Measurements from ENCODE around the gene STXBP6.
"Not testable (repeated sequence)": the region's sequence is repeated elsewhere in the genome, so short reads cannot be mapped to it uniquely, and the experiment has no call there.

STXBP6 gene

DNA sequence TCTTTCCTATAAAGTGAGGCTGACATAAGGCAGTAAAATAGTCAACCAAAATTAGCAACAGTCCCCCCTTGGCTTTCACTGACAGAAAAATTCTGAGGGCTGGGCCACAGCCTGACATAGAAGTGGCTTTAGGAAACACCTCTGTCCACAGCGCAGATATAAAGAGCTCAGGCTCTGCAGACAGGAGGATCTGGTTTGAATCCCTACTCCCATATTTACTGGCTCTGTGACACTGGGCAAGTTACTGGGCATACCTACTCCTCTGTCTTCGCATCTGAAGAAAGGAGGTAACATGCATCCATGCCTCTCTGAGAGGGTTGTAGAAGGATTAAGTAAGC, 95.3 kb downstream of the STXBP6 start:
- no peak for DNase-seq (ENCODE audit: low spot score)

DNA sequence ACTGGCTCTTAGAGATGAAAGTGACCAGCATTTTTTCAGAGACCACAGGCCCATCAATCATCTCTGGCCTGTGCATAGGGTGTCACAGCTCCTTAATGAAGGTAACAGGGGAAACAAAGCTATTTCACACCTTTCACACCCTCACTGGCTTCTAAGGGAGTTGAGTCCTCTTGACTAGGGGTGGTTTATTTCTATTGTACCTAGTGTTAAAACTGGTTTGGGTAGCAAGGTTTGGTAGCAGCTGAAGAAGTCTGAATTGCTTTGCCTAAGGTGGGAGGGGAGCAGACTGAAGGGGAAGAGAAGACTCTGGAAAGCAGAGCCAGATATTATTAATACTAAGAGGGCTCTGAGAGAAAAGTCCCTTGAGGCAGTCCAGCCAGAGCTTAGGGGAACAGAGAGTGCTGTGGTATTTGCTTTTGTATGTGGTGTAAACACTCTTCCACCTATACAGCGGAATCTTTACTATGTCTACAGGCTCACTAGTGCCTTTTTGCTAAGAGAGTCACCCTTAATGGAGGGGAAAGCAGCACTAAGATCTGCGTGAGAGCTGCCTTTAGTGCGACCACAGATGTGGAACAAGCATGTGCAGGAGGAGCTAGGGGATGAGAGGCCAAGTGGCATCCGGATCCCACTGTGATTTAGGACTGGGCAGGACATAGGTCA, 95.8 kb downstream of the STXBP6 start:
- no peak for DNase-seq (ENCODE audit: low spot score)

DNA sequence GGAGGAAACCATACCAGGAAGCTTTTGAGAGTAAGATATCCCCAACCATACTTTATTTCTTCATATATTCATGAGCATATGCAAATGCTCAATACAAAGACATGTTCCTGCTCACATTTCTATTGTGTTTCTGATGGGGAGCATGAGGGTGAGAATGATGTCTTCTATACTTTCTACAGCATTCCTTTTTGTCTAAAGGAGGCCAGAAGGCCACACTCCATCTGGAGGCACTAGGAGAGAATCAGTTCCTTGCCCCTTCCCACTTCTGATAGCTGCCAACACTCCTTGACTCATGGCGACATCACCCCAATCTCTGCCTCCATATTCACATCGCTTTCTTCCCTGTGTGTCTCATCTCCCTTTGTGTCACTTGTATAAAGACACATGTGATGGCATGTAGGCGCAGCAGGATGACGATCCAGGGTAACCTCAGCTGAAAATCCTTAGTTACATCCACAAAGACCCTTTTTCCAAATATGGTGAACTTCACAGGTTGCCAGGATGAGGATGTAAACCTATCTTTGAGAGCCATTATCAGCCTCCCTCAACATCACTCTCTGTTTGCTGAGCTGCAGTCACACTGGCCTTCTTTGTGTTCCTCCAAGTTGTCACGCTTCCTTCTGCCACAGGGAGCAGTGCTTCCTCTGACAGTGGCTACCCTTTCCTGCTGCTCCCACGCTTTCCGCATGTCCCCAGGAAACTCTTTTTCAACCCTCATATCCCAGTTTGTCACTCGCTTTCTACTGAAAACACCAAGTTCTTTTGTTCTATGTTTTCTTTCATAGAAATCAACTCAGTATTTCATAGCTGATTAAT, 96.9 kb downstream of the STXBP6 start:
- no peak for DNase-seq (ENCODE audit: low spot score)

DNA sequence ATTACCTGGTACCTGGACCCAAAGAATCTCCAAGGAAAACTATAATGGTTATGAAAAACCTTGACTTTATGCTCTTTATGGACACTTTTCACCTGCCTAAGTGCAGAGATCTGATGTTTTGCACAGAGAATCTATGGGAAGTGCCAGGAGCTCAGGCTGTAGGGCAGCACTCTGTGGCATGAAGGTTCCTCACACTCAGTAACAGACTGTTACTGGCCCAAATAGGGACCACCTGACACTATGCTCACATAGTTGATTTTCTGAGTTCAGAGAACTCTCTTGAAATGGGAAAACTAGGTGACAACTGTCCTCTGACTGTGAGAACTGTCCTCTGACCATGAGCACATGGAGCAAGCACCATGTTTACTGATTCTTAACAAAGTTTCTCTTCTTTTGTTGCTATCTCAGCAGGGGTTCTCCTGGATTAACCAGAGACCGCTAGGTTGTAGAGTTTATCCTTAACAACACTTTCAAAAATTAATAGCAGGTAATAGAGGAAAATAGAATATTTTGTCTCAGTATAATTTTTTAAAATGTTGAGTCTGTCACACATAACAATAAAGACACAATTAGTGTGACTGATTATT, 101.6 kb downstream of the STXBP6 start:
- DNase-seq (ENCODE audit: low spot score), result no peak

DNA sequence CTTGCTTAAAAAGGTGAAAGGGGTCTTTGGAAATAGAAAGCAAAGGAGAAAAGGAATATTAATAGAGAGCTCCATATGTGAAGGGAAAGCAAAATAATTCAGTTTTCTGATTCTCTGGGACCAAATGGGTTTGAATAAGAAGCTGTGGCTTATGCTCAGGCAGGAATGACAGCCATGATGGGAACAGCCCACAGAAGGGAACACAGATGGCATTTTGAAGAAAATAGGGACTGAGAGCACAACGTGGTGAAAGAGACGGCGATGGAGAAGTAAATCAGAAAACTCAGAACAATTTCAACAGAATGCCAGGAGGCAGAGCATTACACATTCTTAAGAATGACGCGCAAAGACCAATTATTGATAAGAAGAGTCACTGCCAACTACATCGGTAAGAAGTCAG, 102.8 kb downstream of the STXBP6 start:
- DNase-seq (ENCODE audit: low spot score), result no peak

DNA sequence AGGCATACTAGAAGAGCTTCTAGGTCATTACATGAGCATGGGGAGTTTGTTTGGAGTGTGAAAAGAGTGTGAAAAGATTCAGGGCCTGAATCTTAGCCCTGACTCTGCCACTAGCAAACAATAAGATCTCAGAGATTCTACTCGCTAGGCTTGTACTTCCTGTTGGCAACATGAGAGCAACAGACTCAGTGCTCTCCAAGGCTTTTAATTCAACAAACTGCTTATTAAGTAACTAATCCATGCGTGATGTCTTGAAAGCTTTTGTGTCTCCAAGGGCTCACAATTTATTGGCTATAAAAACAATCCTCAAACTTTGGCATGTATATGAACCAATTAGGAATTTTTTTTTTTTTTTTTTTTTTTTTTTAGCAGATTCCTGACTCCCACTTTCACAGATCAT, 105.1 kb downstream of the STXBP6 start:
- DNase-seq (ENCODE audit: low spot score), result no peak

DNA sequence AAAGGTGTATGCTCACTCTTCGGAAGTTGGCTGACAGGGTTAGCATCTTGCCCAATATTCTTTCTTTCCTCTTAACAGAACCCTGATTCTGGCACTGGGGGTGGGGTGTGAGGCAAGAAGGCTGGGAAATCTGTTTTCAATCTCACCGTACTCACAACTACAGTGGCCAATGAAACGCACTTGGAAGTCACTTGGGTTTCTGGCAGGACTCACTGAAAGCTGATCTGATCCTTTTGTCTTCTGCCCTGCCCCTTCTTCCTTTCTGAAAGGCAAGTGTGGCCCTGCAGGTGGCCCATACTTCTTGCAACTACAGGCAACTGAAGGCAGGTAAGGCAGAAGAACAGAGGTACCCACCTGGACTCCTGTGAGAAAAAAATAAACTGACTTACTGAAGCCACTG, 106.9 kb downstream of the STXBP6 start:
- DNase-seq (ENCODE audit: low spot score), result peak; percentile 65

DNA sequence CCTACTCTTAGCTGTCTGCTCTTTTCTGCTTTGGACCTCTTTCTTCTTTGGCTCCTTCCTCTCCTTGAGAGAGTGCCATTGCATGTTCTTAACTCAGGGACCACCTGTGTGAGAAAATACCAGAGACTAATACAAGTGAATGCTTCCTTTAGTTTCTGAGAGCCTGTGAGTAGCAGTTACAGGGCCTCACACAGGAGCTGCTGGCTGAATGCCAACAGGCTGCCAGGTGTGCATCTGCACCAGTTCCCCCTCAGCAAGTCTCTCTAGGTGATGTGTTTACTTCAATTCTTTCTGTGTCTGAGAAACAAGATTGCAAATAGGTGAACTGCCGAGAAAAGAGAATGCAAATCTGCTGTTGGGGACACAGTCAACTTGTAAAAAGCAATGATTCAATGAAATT, 108.2 kb downstream of the STXBP6 start:
- DNase-seq (ENCODE audit: low spot score), result no peak

DNA sequence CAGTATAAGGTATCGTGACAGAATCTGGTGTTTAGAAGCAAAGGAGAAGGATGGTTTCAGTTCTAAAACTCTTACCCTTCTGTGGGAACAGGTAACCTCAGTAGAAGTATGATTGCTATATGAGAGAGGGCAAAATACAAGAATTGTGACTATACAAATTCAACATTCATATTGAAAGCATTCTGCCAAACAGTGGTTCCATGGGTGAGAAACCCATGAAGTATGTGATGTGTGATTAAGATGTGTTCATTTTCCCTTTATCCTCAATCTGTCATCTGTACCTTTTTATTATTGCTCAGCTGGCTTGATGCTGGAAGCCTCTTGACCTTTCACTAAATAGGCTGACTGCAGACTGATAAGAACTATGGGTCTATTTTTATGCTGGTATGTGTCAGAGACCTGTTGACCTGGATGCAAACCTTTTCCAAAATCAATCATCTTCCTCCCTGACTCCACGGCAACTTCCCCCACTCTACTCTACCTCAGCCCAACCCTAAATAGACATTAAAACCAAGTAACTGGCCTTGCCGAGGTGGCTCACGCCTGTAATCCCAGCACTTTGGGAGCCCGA, 109.6 kb downstream of the STXBP6 start:
- no peak for DNase-seq (ENCODE audit: low spot score)

DNA sequence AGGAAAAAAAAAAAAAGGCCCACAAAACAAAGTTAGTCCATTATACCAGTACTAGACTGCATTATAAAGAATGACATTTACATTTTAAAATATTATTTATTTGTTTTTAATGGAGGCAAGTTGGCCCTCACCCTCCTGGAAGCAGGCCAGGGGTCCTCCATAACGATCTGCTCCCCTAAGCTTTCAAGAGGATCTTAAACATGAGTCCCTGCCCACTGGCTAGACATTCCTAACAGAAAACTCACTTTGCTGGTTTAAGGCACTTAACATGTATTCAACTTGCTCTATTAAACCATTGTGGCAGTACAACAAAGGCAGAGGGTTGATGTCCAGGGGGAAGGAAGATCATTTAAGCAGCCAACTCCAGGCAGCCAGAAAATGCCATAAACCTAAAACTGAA, 111.4 kb downstream of the STXBP6 start:
- no peak for DNase-seq (ENCODE audit: low spot score)

DNA sequence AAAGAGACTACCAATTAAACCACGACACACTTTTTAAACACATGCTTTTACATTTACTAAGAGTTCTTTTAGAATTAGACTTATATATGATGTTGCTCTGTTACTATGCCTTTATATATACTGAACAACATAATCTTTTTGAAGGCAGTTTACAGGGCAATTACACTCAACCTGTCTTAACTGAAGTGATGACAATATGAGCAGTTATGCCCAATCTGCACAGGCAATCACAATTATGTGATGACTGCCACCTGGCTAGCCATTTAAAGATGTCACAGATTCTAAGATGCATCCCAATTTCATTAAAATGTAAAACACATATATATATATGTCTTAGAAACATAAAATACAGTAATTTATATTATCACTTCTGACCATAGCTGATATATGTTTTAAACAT, 112.6 kb downstream of the STXBP6 start:
- no peak for DNase-seq (ENCODE audit: low spot score)

DNA sequence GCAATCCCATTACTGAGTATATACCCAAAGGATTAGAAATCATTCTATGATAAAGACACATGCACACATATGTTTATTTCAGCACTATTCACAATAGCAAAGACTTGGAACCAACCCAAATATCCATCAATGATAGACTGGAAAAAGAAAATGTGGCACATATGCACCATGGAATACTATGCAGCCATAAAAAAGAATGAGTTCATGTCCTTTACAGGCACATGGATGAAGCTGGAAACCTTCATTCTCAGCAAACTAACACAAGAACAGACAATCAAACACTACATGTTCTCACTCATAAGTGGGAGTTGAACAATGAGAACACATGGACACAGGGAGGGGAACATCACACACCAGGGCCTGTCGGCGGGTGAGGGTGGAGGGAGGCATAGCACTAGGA, 113.2 kb downstream of the STXBP6 start:
- DNase-seq (ENCODE audit: low spot score), result not testable (repeated sequence)

DNA sequence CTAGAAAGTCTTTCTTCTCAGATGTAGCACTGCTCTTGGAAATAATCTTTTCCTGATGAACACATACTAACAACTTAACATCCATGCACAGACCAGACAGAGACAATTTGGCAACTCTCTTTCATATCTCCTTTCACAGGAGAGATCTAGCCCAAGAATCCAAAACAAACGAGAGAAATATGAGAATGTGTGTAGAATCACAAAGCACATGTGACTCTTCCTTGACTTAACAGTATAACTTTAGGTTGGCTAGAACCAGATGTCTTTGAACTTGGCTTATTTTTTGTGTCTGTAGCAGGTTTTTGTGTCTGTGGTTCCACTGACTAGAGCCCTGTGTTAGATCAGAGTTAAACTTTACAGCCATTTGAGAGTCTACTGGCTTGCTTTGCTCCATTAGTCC, 114.2 kb downstream of the STXBP6 start:
- peak; percentile 11 for DNase-seq (ENCODE audit: low spot score)

DNA sequence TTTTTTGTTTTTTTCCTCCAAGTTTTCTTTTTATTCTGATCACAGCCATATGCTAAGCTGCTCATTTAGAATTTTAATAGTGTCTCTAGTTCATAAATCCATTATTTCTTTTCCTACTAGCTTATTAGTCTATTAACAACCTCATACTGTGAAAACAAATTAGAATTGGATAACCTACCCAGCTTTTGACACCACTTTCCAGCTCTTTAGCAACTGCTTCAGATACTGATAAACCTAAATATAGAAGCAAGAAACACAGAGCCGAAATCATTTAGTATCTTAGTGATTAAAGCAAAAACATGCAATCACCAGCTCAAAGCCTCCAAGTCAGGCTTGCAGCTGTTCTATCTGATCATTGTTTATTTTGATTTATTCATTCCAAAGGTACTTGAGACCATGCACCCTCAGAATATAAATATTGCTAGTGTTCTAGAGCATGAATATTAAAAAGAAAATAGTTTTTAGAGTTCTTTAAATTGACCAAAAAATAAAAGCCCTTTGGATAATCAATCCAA, 121.5 kb downstream of the STXBP6 start:
- DNase-seq (ENCODE audit: low spot score), result no peak

DNA sequence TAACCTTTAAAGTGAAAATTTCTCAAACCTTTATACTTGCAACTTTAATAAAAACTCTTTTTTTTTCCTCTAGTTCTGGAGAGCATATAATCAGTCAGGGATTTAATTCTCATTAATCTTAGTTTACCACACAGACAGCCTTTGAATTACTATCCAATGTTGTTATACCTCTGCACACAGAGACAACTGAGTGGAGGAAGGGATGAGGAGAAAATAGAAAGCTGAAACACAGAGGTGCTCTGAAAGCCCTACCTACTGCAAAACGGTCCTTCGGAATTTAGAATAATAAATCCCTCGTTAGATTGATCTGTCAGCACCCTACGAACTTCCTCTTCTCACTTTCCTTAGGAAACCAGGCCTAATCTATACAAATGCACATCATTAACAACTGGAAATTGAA, 122.1 kb downstream of the STXBP6 start:
- DNase-seq (ENCODE audit: low spot score), result no peak

DNA sequence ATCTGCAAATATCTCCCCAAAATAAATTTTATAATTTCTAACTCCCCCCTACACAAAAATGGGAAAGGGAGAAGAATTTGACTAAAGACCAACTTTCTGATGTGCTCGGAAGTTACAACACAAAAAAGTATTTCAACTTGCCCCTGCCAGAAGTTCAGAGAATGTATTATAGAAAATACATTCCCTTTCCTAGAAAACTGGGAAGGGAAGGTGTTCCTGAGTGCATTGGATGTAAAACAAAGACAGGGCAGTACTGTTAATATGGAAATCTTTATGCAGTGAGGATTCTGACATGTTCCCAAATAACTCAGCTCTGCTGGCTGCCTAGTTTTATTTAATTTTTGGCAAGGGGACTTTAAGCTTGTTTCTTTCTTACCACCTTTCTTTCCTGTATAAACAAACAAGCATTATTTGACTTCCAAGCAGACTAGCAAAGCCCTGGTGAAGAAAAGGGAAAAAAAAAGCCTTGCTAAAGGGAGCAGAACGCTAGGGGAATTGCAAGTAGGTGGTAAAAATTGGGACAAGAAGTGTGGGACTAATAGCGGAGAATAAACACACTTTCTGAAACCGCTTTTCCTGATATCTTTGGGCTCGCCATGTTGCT, 124.1 kb downstream of the STXBP6 start:
- no peak for DNase-seq (ENCODE audit: low spot score)

DNA sequence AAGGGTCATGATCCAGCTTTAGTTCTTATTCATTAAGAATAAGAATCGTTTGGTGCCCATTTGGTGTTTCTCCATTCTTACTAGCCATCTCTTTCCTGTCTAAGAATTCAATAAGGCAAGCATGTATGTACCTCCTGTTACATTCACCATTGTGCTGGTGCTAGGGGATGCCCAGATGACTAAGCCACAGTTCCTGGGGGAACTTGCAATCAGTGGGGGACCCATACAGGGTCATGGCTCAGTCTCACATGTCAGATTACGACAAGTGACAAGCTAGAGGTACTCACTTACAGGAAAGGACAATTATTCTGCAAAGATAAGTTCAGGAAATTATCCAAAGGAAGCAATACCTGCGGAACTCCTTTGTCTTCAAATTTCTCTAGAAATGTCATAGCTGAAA, 125.4 kb downstream of the STXBP6 start:
- DNase-seq (ENCODE audit: low spot score), result no peak

DNA sequence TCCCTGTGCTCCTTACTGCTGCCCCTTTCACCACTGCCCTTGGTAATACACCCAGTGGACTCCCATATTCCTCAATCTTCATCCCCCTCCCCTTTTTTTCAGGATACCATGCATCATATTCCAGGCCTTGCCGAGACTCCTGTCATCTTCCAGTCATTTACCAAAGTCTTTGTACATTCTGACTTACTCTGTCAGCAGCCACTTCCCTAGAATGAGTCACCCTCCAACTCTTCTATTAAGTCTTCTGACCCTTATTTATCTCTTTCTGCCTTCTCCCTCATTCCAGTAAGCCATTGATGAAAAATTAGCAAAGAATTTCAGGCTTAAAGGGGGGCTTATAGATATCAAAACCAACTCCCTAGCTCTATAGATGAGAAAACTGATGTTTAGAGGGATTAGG, 128.0 kb downstream of the STXBP6 start:
- DNase-seq (ENCODE audit: low spot score), result peak; percentile 43

DNA sequence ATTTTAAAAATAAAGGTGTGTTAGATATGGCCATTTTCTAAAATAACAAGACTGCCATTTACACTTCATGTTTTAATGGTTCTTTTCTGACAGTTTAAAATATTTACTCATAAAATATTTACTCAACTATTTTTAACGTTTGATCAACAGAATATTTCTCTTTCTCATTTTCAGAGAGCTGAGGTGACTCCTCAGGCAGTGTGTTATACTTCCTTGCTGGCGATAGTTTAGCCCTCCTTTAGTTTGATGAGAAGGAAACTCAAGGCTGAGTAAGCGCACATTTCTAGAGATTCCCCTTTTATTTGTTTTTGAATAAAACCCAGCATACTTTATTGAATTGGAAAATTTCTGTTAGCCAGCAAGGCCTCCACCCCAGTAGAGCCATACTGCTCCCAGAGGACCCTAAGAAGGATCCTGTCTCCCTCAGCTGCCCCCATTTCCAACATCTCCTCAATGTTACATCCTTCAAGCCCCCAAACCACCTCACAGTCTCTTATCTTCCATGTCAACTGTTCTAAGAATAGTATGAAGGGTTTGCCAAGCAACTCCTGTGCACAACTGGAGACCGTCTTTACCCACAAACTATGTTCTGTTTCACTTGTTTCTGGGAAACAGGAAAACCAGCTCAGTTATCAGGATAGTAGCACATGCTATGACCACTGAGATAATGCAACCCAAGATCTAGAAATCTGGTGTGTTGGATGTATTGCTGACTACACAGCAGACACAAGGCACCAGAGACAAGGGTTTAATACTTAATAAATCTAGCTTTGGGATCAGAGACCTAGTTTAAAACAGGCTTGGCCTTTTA, 129.5 kb downstream of the STXBP6 start:
- no peak for DNase-seq (ENCODE audit: low spot score)

DNA sequence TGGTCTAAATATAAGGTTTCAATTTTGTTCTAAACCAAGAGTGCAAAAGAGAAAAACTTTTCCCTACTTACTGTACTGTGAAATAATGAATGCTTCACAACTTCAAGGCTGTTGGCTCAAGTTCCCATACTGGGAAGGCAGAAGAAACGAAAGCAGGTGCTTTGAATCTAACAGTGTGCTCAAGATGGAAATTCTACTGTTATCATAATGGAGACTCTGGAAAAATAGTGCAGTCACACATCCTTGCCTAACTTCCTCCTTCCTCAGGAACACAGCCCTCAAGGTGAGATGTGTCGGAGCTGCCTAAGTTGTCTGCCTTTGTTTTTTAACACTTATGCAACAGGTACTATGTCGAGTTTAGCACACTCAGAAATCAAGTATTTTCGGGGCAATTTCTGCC, 131.1 kb downstream of the STXBP6 start:
- no peak for DNase-seq (ENCODE audit: low spot score)

DNA sequence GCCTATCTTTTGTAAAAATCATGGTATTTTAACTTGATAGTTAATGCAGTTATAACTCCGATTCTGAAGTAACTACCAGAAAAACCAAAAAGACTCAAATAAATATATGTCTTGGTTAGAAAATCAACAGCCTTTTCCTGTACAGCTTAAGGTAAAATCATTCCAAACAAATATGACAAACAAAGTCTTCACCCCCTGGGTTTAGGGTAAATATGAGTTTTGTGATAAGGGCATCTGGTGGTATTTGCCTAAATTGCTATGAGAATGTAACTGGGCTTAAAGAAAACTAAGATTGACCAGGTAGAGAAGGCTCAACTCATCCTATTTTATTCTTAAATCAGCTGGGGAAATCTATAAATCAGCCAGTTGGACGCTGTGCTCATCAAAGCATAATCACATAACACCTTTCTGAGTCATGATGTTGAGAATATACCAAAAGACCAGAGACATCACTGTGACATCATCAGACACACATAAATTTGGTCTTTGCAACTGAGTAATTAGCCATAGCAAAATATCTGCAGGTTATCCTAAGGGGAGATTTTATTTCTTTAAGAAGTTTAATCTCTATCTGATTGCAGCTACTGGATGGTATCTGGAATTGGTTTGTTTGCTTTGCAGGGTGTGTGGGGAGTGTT, 133.9 kb downstream of the STXBP6 start:
- no peak for DNase-seq (ENCODE audit: low spot score)

All from GM03348 (cell line).